H1 (cell line): Measurements from ENCODE around the gene TRPV4. TPM values are rescaled to one million over a fixed set of nuclear protein-coding genes. Genes with fewer than 3 reads are reported as not detected.

ENCODE experiments used
- CTCF ChIA-PET: fragments of 300-600 bp; sonication (Branson Sonifier 250); formaldehyde crosslinking; loops from one replicate; lab custom pipeline; 2021; ENCODE audit not compliant: partially characterized antibody; lab: Charles Lee
- POLR2A ChIA-PET: fragments of 300-600 bp; sonication (Branson Sonifier 250); formaldehyde crosslinking; loops from one replicate; lab custom pipeline; 2021; ENCODE audit warnings: inconsistent platforms; ENCODE audit not compliant: partially characterized antibody; lab: Charles Lee
- DNase-seq, 2 experiments: peaks; one replicate each; pipeline versions ENCODE4 v3.0.0 to v3.0.0-alpha.2; 2010 to 2022; ENCODE audit warnings: low spot score in 2 of 2, low read depth in 1 of 2, mixed read lengths in 1 of 2
- FAIRE-seq: peaks from 2 replicates; lab custom pipeline; 2011; peaks lifted over from hg19 to GRCh38; lab: Jason Lieb, UNC
- H2AFZ ChIP-seq: 2 replicates; pipeline ENCODE4 v1.8.1; 2012; ENCODE audit warnings: low read length, inconsistent platforms
- H2AK5ac ChIP-seq: 2 replicates; pipeline ENCODE4 v1.6.1; 2013; ENCODE audit warnings: low read depth, low read length
- H2BK120ac ChIP-seq: replicated peaks from 2 replicates; pipeline ENCODE3; 2013; ENCODE audit warnings: low read depth, low read length, inconsistent platforms
- H2BK12ac ChIP-seq: 2 replicates; pipeline ENCODE4 v1.6.1; 2013; ENCODE audit warnings: low read depth, low read length
- H2BK15ac ChIP-seq: 2 replicates; pipeline ENCODE4 v1.6.1; 2013; ENCODE audit warnings: low read length
- H2BK20ac ChIP-seq: 2 replicates; pipeline ENCODE4 v1.6.1; 2013; ENCODE audit warnings: low read length
- H2BK5ac ChIP-seq: 2 replicates; pipeline ENCODE4 v1.6.1; 2013; ENCODE audit warnings: low read depth, low read length
- H3K14ac ChIP-seq: 2 replicates; pipeline ENCODE4 v1.6.1; 2013; ENCODE audit warnings: inconsistent platforms; ENCODE audit not compliant: insufficient read length
- H3K18ac ChIP-seq: 2 replicates; pipeline ENCODE4 v1.6.1; 2013; ENCODE audit warnings: low read length; ENCODE audit errors: extremely low read depth
- H3K23ac ChIP-seq: 2 replicates; pipeline ENCODE4 v1.6.1; 2013; ENCODE audit warnings: inconsistent platforms; ENCODE audit not compliant: insufficient read length
- H3K23me2 ChIP-seq: 2 replicates; pipeline ENCODE4 v1.6.1; 2013; ENCODE audit warnings: low read depth, low read length
- H3K27ac ChIP-seq: 2 replicates; pipeline ENCODE4 v1.6.1; 2011; ENCODE audit warnings: low read depth, low read length, inconsistent platforms
- H3K27me3 ChIP-seq, 4 experiments: replicated peaks in 1 of 4; 1 replicate in 1 of 4; 2 replicates in 3 of 4; pipeline versions ENCODE4 v1.6.1 to v1.8.1; 2011 to 2013; ENCODE audit warnings: low read length in 3 of 4, mild to moderate bottlenecking in 3 of 4, inconsistent platforms in 2 of 4, mixed read lengths in 2 of 4, moderate library complexity in 1 of 4; ENCODE audit not compliant: control insufficient read depth in 3 of 4, insufficient read depth in 3 of 4; ENCODE audit errors: extremely low read depth in 1 of 4
- H3K36me3 ChIP-seq, 4 experiments: 2 replicates each; pipeline versions ENCODE4 v1.6.1 to v1.8.1; 2011 to 2013; ENCODE audit warnings: mild to moderate bottlenecking in 4 of 4, low read length in 3 of 4, moderate library complexity in 2 of 4, control low read depth in 1 of 4, inconsistent platforms in 1 of 4; ENCODE audit not compliant: insufficient read depth in 4 of 4, control insufficient read depth in 2 of 4
- H3K4ac ChIP-seq: replicated peaks from 2 replicates; pipeline ENCODE3; 2013; ENCODE audit warnings: low read length, low read depth, mixed read lengths, inconsistent platforms; ENCODE audit not compliant: insufficient read length
- H3K4me1 ChIP-seq, 4 experiments: replicated peaks in 1 of 4; 1 replicate in 1 of 4; 2 replicates in 3 of 4; pipeline versions ENCODE4 v1.6.1 to v1.8.1; 2011 to 2013; ENCODE audit warnings: low read length in 3 of 4, inconsistent platforms in 2 of 4, mixed read lengths in 1 of 4; ENCODE audit not compliant: insufficient read depth in 4 of 4, control insufficient read depth in 3 of 4
- H3K4me2 ChIP-seq, 2 experiments: 2 replicates each; pipeline versions ENCODE4 v1.6.1 to v1.8.1; 2011 to 2013; ENCODE audit warnings: low read depth in 2 of 2, low read length in 2 of 2, control low read depth in 1 of 2, inconsistent platforms in 1 of 2, mild to moderate bottlenecking in 1 of 2; ENCODE audit not compliant: insufficient read depth in 1 of 2
- H3K4me3 ChIP-seq, 4 experiments: fragments of 200-600, 300-600 bp in 1 of 4; sonication (generic), shearing (Covaris generic), sonication (Bioruptor Twin) in 1 of 4; 2 replicates each; pipeline versions ENCODE4 v1.5.1 to v1.8.1; 2011 to 2016; ENCODE audit warnings: low read length in 4 of 4, low read depth in 3 of 4, control low read depth in 2 of 4, inconsistent platforms in 2 of 4, mild to moderate bottlenecking in 2 of 4, mixed read lengths in 1 of 4, moderate library complexity in 1 of 4; ENCODE audit not compliant: insufficient read depth in 2 of 4; ENCODE audit errors: extremely low read depth in 1 of 4
- H3K56ac ChIP-seq: replicated peaks from 2 replicates; pipeline ENCODE3; 2013; ENCODE audit warnings: low read depth, mild to moderate bottlenecking, mixed read lengths, low read length, inconsistent platforms; ENCODE audit not compliant: insufficient read length
- H3K79me1 ChIP-seq: 2 replicates; pipeline ENCODE4 v1.6.1; 2013; ENCODE audit warnings: low read depth, low read length, control low read depth
- H3K79me2 ChIP-seq, 2 experiments: 2 replicates each; pipeline versions ENCODE4 v1.6.1 to v1.8.1; 2012 to 2013; ENCODE audit warnings: low read length in 2 of 2, mild to moderate bottlenecking in 2 of 2, inconsistent platforms in 1 of 2; ENCODE audit not compliant: insufficient read depth in 2 of 2, control insufficient read depth in 1 of 2
- H3K9ac ChIP-seq, 4 experiments: replicated peaks in 1 of 4; 1 replicate in 1 of 4; 2 replicates in 3 of 4; pipeline versions ENCODE4 v1.6.1 to v1.8.1; 2011 to 2013; ENCODE audit warnings: low read depth in 3 of 4, low read length in 3 of 4, control low read depth in 2 of 4, mild to moderate bottlenecking in 2 of 4, moderate library complexity in 2 of 4, inconsistent platforms in 1 of 4; ENCODE audit errors: extremely low read depth in 1 of 4
- H3K9me3 ChIP-seq, 2 experiments: 2 replicates each; pipeline versions ENCODE4 v1.6.1 to v1.8.1; 2012 to 2013; ENCODE audit warnings: mild to moderate bottlenecking in 2 of 2, moderate library complexity in 2 of 2, control low read depth in 1 of 2, inconsistent platforms in 1 of 2, low read depth in 1 of 2, low read length in 1 of 2, mixed read lengths in 1 of 2; ENCODE audit not compliant: insufficient read depth in 2 of 2
- H4K20me1 ChIP-seq, 2 experiments: replicated peaks in 1 of 2; 2 replicates each; pipeline versions ENCODE3 to v1.8.1; 2011 to 2013; ENCODE audit warnings: inconsistent platforms in 2 of 2, low read length in 2 of 2, mild to moderate bottlenecking in 1 of 2; ENCODE audit not compliant: insufficient read depth in 2 of 2, control insufficient read depth in 1 of 2
- H4K5ac ChIP-seq: 2 replicates; pipeline ENCODE4 v1.6.1; 2013; ENCODE audit warnings: low read length, low read depth, mixed read lengths, inconsistent platforms; ENCODE audit not compliant: insufficient read length
- H4K8ac ChIP-seq: 2 replicates; pipeline ENCODE4 v1.8.0; 2013; ENCODE audit warnings: mild to moderate bottlenecking, moderate library complexity, low read length, inconsistent platforms; ENCODE audit not compliant: insufficient read depth; ENCODE audit errors: extremely low read depth
- H4K91ac ChIP-seq: replicated peaks from 2 replicates; pipeline ENCODE3; 2013; ENCODE audit warnings: low read length, mixed read lengths, inconsistent platforms; ENCODE audit not compliant: insufficient read length
- GTF2F1 ChIP-seq: IDR thresholded peaks from 2 replicates; pipeline ENCODE4 v1.6.1; 2012; ENCODE audit warnings: low read depth, low read length, improper control_type of control experiment, borderline replicate concordance
- SAP30 ChIP-seq: fragments of 300-600 bp; sonication (generic); IDR thresholded peaks from 2 replicates; pipeline ENCODE4 v1.7.1; 2012; ENCODE audit warnings: low read length, moderate library complexity, mild to moderate bottlenecking, inconsistent platforms; ENCODE audit not compliant: insufficient read depth, insufficient replicate concordance
- SIX5 ChIP-seq: IDR thresholded peaks from 2 replicates; pipeline ENCODE4 v1.6.1; 2011; ENCODE audit warnings: mild to moderate bottlenecking, low read depth, low read length
- TAF7 ChIP-seq: optimal IDR thresholded peaks from 2 replicates; pipeline ENCODE3; 2011; ENCODE audit warnings: low read depth, mild to moderate bottlenecking, inconsistent platforms, low read length, moderate library complexity, borderline replicate concordance
- WGBS, 2 experiments: shearing (Covaris generic) in 1 of 2; methylation state at CpG; one replicate each; pipeline versions ENCODE4 v1.1.6 to v1.1.7; 2013 to 2015; ENCODE audit warnings: low lambda C conversion rate in 2 of 2, mixed read lengths in 2 of 2, inconsistent platforms in 1 of 2, low coverage in 1 of 2, missing lambda C conversion rate in 1 of 2; ENCODE audit not compliant: insufficient replicate concordance in 2 of 2, insufficient coverage in 1 of 2, insufficient read length in 1 of 2; ENCODE audit errors: extremely low coverage in 1 of 2, missing lambda C conversion rate in 1 of 2; 5-methylcytosine and 5-hydroxymethylcytosine counted together
- polyA plus RNA-seq, 7 experiments: library from polyadenylated mRNA; depleted of rRNA in 3 of 7; stranded (reverse) in 5 of 7; unstranded in 2 of 7; fragments of >200 nt in 5 of 7; fragments of 200-250 nt in 2 of 7; gene quantifications; 1 replicate in 5 of 7; 2 replicates in 1 of 7; 4 replicates in 1 of 7; pipeline versions ENCODE4 v1.2.1 to v1.2.3, GENCODE V29; 2011 to 2013; ENCODE audit warnings: missing spikeins in 2 of 7, mixed read lengths in 2 of 7
- total RNA-seq: library from RNA; stranded (reverse); fragmentation: NEBNext Ultra II Directional; extraction: Animal tissue kit (Norgen Biotek cat#: 25700); gene quantifications from 2 replicates; pipeline ENCODE4 v1.2.1, GENCODE V29; 2021

The TRPV4 gene
- total and polyA plus RNA-seq, 2 of the 8 experiments (the other 6 are each of a cell fraction or from before 2014, with no cell fraction given): 2.1 to 6.2 TPM

GRCh38 chr12:109868182-109869051, 35.2 kb upstream of the TRPV4 start:
- no peak overlapping the region for H3K9ac ChIP-seq
- ChIA-PET CTCF (interaction anchor here (0.6 to 7.1 kb wide), 2 partner anchors 16 to 163 kb away, joined by 3 to 86 read pairs; no protein-coding TSS in a partner anchor), POLR2A (no interaction called here)
- H3K4me1 ChIP-seq: peaks cover 0 to 6% (median 4%) of the 10 kb centered on the region in 4 experiments; a peak in 4 of 7 replicates
- no peak overlapping the region for H3K23ac ChIP-seq
- H3K4me2 ChIP-seq: no peak overlapping the region
- no peak overlapping the region for H3K4me3 ChIP-seq
- no peak overlapping the region for H2AFZ ChIP-seq
- no peak overlapping the region for H3K18ac ChIP-seq
- no peak overlapping the region for H4K91ac ChIP-seq
- H4K20me1 ChIP-seq: peaks cover 3 to 6% of the 10 kb centered on the region in 2 experiments
- H3K56ac ChIP-seq: no peak overlapping the region
- no peak overlapping the region for H3K27ac ChIP-seq
- no peak overlapping the region for H3K4ac ChIP-seq
- no peaks in the 10 kb centered on the region for H3K9me3 ChIP-seq
- H2BK12ac ChIP-seq: no peak overlapping the region
- DNase-seq (no peak), FAIRE-seq (no peak)
- no peaks in the 10 kb centered on the region for H3K27me3 ChIP-seq
- H4K8ac ChIP-seq: no peak overlapping the region
- no peak overlapping the region for H4K5ac ChIP-seq
- no peak overlapping the region for H2BK20ac ChIP-seq
- 0 out of 2 replicates have a peak overlapping the region, but pooled peaks have one; percentile 61 for H2AK5ac ChIP-seq
- no peaks in the 10 kb centered on the region for H3K36me3 ChIP-seq
- no peak overlapping the region for H2BK5ac ChIP-seq
- H3K79me2 ChIP-seq: no peaks in the 10 kb centered on the region; a peak in 2 of 4 replicates
- H2BK120ac ChIP-seq: no peak overlapping the region
- 94% methylated on average over 9 of the region's 9 CpGs; no CpG with 5 or more reads in 1 of the 2 experiments for WGBS, 2 experiments
- peaks cover 5% of the 10 kb centered on the region for H3K79me1 ChIP-seq
- H3K14ac ChIP-seq: no peak overlapping the region
- H3K23me2 ChIP-seq: no peaks in the 10 kb centered on the region
- H2BK15ac ChIP-seq: no peak overlapping the region
- TF ChIP-seq TAF7 (no peak), SIX5 (no peak), SAP30 (no peak), GTF2F1 (no peak)
